ENCODE results near the gene H3-3A. TPM values are rescaled to one million over a fixed set of nuclear protein-coding genes. Genes with fewer than 3 reads are reported as not detected.

The H3-3A gene
- total and polyA plus RNA-seq, 2 of the 8 experiments (the other 6 are each of a cell fraction or from before 2014, with no cell fraction given): 1,157 to 1,223 TPM

DNA sequence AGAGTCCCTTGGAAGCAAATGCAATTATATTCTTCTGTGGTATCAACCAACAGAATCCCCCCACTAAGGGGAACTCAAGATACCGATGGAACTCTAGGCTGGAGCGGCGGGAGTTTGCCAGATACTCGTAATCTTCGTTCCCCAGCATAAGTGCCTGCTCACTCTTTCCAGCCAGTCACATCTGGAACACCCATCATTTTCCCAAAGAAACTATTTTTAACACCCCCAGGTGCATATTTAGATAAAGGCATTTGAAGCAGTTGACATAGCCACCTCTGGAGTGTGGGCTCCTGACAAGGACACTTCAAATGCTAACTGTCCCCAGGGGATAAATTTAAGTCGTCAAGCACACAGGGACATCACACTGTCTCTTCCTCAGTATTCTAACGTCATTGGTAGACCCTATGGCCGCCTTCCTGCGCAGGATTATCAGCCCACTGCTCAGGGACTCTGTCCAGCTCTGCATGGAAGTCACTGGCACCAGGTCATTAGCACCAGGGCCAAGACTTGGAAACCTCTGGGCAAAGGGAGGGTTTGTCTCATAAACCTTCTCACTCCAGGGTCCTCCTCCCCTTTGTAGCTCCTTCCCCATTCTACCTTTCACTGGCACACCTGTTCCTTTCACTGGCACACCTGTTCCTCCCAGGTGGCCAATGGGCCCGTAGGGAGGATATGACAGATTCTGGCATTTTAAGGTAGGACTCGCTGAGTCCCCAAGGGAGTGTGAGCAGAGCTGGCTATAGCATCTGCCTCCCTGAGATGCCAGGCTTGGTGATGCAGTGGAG lies 48.8 kb downstream of the H3-3A start (continued):
- TF ChIP-seq, protein P1, sequence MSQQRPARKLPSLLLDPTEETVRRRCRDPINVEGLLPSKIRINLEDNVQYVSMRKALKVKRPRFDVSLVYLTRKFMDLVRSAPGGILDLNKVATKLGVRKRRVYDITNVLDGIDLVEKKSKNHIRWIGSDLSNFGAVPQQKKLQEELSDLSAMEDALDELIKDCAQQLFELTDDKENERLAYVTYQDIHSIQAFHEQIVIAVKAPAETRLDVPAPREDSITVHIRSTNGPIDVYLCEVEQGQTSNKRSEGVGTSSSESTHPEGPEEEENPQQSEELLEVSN (IDR thresholded peaks at IDR 0.05): no peak; the same call in 1 of the 2 replicates
- TF ChIP-seq TAF7 (optimal IDR thresholded peaks at IDR 0.05; ENCODE audit: borderline replicate concordance, low read depth, low read length): peak; percentile 57
- peak; percentile 99 for TF ChIP-seq TCF12 (IDR thresholded peaks at IDR 0.05; ENCODE audit: low read depth, low read length)
- TF ChIP-seq JUND (IDR thresholded peaks at IDR 0.05; ENCODE audit: low read length): no peak
- TF ChIP-seq YY1 (IDR thresholded peaks at IDR 0.05; ENCODE audit: low read depth, low read length): peak; percentile 75
- no peak for TF ChIP-seq TAF1 (IDR thresholded peaks at IDR 0.05; ENCODE audit: low read depth, low read length)
- no peak for TF ChIP-seq MAFK (IDR thresholded peaks at IDR 0.05; ENCODE audit: low read depth, low read length)
- no peak for TF ChIP-seq ASH2L (IDR thresholded peaks at IDR 0.05; ENCODE audit: low read length)
- TF ChIP-seq POU5F1 (IDR thresholded peaks at IDR 0.05; ENCODE audit: low read depth, low read length): no peak
- TF ChIP-seq SP1 (IDR thresholded peaks at IDR 0.05; ENCODE audit: low read depth, low read length): no peak
- TF ChIP-seq SP2 (IDR thresholded peaks at IDR 0.05; ENCODE audit: low read length): no peak
- TF ChIP-seq HDAC2 (IDR thresholded peaks at IDR 0.05; ENCODE audit: borderline replicate concordance in 1 of 2, low read depth in 2 of 2, low read length in 2 of 2): peak; percentile 6 to 90; a peak in 1 of 4 replicates
- TF ChIP-seq FOSL1 (IDR thresholded peaks at IDR 0.05; ENCODE audit: insufficient read depth, low read depth, low read length): no peak

Measured in H1 (cell line).